Measurements from ENCODE around the gene AP2B1.

DNA sequence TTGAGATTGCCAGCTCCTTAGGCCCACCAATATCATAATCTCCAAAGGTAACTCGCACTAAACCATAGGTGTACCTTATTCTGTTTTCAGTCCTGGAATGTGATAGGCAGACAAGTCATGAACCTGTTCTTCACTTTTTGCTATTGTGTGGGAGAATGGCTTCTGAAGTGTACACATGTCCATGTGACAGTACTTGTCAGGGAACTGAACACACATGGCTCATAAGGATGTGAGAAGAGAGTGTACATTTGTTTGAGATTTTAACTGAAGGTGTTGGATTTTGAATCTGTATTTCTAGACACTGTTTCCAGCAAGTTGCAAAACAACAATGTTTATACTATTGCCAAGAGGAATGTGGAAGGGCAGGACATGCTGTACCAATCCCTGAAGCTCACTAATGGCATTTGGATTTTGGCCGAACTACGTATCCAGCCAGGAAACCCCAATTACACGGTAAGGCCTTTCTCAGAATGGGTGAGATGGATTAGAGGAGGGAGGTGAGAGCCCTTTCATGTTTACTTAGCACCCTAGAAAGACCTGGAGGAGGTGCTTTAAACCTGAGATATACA lies 129.9 kb downstream of the AP2B1 start:
- TF ChIP-seq, protein P1, sequence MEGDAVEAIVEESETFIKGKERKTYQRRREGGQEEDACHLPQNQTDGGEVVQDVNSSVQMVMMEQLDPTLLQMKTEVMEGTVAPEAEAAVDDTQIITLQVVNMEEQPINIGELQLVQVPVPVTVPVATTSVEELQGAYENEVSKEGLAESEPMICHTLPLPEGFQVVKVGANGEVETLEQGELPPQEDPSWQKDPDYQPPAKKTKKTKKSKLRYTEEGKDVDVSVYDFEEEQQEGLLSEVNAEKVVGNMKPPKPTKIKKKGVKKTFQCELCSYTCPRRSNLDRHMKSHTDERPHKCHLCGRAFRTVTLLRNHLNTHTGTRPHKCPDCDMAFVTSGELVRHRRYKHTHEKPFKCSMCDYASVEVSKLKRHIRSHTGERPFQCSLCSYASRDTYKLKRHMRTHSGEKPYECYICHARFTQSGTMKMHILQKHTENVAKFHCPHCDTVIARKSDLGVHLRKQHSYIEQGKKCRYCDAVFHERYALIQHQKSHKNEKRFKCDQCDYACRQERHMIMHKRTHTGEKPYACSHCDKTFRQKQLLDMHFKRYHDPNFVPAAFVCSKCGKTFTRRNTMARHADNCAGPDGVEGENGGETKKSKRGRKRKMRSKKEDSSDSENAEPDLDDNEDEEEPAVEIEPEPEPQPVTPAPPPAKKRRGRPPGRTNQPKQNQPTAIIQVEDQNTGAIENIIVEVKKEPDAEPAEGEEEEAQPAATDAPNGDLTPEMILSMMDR (IDR thresholded peaks at IDR 0.05) = no peak
- no peak for TF ChIP-seq POLR2A (IDR thresholded peaks at IDR 0.05)

Data from body of pancreas (tissue), 4 donors.